Lung (tissue), 12 donors: ENCODE data around the gene OR2T11. TPM values are rescaled to one million over a fixed set of nuclear protein-coding genes. Genes with fewer than 3 reads are reported as not detected.

Source experiments
- ATAC-seq: fragments of 200-7000 bp; cut with Tn5 transposase; one replicate; pipeline ENCODE4 v1.9.1; 2020; ENCODE audit warnings: moderate number of reproducible peaks; ENCODE audit not compliant: insufficient read depth, low FRiP score
- DNase-seq, 3 donors: peaks; one replicate each; pipeline ENCODE4 v3.0.0-alpha.2; 2013 to 2017
- H3K27ac ChIP-seq, 2 donors: one replicate each; pipeline ENCODE4 v1.5.1; 2013; ENCODE audit warnings: mild to moderate bottlenecking in 2 of 2, moderate library complexity in 2 of 2, control low read depth in 1 of 2, inconsistent platforms in 1 of 2, low read depth in 1 of 2, low read length in 1 of 2
- H3K27me3 ChIP-seq, 3 donors: one replicate each; pipeline ENCODE4 v1.5.1; 2013; ENCODE audit warnings: low read length in 2 of 3; ENCODE audit not compliant: control insufficient read depth in 3 of 3, insufficient read depth in 3 of 3
- H3K36me3 ChIP-seq, 4 donors: one replicate each; pipeline ENCODE4 v1.5.1; 2013; ENCODE audit warnings: low read length in 4 of 4, mild to moderate bottlenecking in 1 of 4, moderate library complexity in 1 of 4; ENCODE audit not compliant: control insufficient read depth in 4 of 4, insufficient read depth in 4 of 4
- H3K4me1 ChIP-seq, 5 donors: one replicate each; pipeline ENCODE4 v1.5.1; 2013; ENCODE audit warnings: low read length in 5 of 5, mild to moderate bottlenecking in 2 of 5, moderate library complexity in 1 of 5; ENCODE audit not compliant: control insufficient read depth in 5 of 5, insufficient read depth in 5 of 5
- H3K4me3 ChIP-seq: one replicate; pipeline ENCODE4 v1.5.1; 2013; ENCODE audit warnings: mild to moderate bottlenecking, control low read depth, moderate library complexity
- H3K9ac ChIP-seq, 2 donors: one replicate each; pipeline ENCODE4 v1.5.1; 2013; ENCODE audit warnings: low read length in 2 of 2, control low read depth in 1 of 2; ENCODE audit not compliant: insufficient read depth in 1 of 2
- H3K9me3 ChIP-seq, 4 donors: one replicate each; pipeline ENCODE4 v1.5.1; 2013; ENCODE audit warnings: low read length in 3 of 4, mild to moderate bottlenecking in 1 of 4, moderate library complexity in 1 of 4; ENCODE audit not compliant: control insufficient read depth in 4 of 4, insufficient read depth in 3 of 4
- WGBS, 2 donors: extraction: QIAGEN DNeasy Blood & Tissue Kit; methylation state at CpG; one replicate each; pipeline ENCODE4 v1.1.7; 2013; 5-methylcytosine and 5-hydroxymethylcytosine counted together
- polyA plus RNA-seq, 2 donors: library from polyadenylated mRNA; stranded (reverse); fragments of 200-250 nt; gene quantifications; one replicate each; pipeline ENCODE4 v1.2.1, GENCODE V29; 2013
- total RNA-seq, 2 donors: library from RNA; depleted of rRNA in 1 of 2; stranded (reverse); fragments of >200 nt in 1 of 2; gene quantifications; one replicate each; pipeline ENCODE4 v1.2.1, GENCODE V29; 2014 to 2021
- TF ChIP-seq, protein P1 (sequence below): IDR thresholded peaks from 2 replicates; pipeline ENCODE4 v1.5.1; 2012; ENCODE audit warnings: mild to moderate bottlenecking; ENCODE audit errors: control extremely low read depth, extremely low read depth
- donor health status: control.
- donor health status: control.
- donor health status: Bipolar disorder and iron deficiency.
- donor health status: healthy.
- donor health status: DM: yes; HTN: yes; CAD: no.

The OR2T11 gene
- total and polyA plus RNA-seq, 4 donors = not detected

DNA sequence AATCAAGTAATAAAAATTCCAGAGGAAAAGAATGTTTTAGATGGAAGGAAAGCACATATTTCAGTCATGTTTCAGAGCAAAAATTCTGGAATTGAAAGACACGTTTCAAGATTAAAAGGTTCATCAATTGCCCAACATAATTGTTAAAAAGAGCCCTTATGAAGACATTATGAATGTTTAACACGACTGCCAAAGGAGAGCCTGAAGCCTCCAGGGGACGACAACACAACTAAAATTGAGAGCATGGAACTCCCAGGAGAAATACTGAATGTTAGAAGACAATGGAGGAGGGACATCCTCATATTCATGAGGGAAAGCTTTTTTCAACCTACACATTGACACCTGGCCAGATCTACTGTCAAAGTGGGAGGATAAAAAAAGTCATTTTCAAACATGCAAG lies 16.0 kb downstream of the OR2T11 start:
- H3K36me3 ChIP-seq = no peaks in the 10 kb centered on the region
- H3K9ac ChIP-seq = no peak overlapping the region
- peak; percentile 1 to 19 (median 17) for DNase-seq
- 2 to 15% methylated on average over 3 of the region's 3 CpGs for WGBS, 2 donors
- TF ChIP-seq, protein P1, sequence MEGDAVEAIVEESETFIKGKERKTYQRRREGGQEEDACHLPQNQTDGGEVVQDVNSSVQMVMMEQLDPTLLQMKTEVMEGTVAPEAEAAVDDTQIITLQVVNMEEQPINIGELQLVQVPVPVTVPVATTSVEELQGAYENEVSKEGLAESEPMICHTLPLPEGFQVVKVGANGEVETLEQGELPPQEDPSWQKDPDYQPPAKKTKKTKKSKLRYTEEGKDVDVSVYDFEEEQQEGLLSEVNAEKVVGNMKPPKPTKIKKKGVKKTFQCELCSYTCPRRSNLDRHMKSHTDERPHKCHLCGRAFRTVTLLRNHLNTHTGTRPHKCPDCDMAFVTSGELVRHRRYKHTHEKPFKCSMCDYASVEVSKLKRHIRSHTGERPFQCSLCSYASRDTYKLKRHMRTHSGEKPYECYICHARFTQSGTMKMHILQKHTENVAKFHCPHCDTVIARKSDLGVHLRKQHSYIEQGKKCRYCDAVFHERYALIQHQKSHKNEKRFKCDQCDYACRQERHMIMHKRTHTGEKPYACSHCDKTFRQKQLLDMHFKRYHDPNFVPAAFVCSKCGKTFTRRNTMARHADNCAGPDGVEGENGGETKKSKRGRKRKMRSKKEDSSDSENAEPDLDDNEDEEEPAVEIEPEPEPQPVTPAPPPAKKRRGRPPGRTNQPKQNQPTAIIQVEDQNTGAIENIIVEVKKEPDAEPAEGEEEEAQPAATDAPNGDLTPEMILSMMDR = peak; percentile 17
- H3K9me3 ChIP-seq = no peaks in the 10 kb centered on the region
- no peak for ATAC-seq
- H3K27me3 ChIP-seq = no peaks in the 10 kb centered on the region
- no peak overlapping the region for H3K4me3 ChIP-seq
- H3K4me1 ChIP-seq = no peaks in the 10 kb centered on the region
- no peak overlapping the region for H3K27ac ChIP-seq

DNA sequence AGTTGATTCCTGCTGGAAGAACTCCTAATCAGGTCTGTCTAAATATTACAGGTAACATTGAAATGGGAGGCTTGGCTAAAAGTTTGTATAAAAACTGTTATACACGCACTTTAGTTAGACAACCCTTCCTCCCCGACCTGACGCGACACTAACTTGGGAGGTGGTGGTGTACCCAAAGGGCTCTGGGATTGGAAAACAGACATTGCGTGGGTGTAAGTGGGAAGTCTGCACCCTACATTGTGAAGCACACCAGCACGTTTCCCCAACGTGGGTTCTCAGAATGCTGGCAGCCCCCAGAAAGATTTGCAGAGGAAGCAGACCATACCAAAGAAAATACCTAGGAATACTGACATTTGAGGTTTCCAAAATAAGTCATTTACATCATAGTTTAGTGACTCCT lies 16.8 kb downstream of the OR2T11 start:
- no peaks in the 10 kb centered on the region for H3K4me1 ChIP-seq
- H3K4me3 ChIP-seq = no peak overlapping the region
- no peak for ATAC-seq
- no peak overlapping the region for H3K9ac ChIP-seq
- H3K9me3 ChIP-seq = no peaks in the 10 kb centered on the region
- 75 to 82% methylated on average over 7 of the region's 7 CpGs for WGBS, 2 donors
- no peak overlapping the region for H3K27ac ChIP-seq
- no peak for DNase-seq
- H3K27me3 ChIP-seq = no peaks in the 10 kb centered on the region
- no peaks in the 10 kb centered on the region for H3K36me3 ChIP-seq
- TF ChIP-seq, protein P1 = no peak

DNA sequence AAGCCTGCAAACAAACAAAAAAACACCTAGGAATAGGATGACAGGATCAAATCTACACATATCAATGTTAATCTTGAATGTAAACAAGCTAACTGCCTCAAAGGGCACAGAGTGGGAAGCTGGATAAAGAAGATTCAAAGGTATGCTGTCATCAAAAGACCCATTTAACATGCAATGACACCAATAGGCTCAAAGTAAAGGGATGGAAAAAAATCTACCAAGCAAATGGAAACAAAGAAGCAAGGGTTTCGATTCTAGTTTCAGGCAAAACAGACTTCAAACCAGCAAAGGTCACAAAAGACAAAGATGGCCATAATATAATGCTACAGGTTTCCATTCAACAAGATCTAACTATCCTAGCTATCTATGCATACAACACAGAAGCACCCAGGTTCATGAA lies 21.1 kb downstream of the OR2T11 start:
- ATAC-seq = no peak
- Histone ChIP-seq H3K4me1 (no peaks in the 10 kb centered on the region), H3K9me3 (no peaks in the 10 kb centered on the region), H3K27ac (no peak overlapping the region), H3K9ac (no peak overlapping the region), H3K4me3 (no peak overlapping the region), H3K36me3 (no peaks in the 10 kb centered on the region), H3K27me3 (no peaks in the 10 kb centered on the region)
- no peak for DNase-seq
- WGBS, 2 donors = 75 to 82% methylated on average over 1 of the region's 1 CpG
- TF ChIP-seq, protein P1 = no peak

DNA sequence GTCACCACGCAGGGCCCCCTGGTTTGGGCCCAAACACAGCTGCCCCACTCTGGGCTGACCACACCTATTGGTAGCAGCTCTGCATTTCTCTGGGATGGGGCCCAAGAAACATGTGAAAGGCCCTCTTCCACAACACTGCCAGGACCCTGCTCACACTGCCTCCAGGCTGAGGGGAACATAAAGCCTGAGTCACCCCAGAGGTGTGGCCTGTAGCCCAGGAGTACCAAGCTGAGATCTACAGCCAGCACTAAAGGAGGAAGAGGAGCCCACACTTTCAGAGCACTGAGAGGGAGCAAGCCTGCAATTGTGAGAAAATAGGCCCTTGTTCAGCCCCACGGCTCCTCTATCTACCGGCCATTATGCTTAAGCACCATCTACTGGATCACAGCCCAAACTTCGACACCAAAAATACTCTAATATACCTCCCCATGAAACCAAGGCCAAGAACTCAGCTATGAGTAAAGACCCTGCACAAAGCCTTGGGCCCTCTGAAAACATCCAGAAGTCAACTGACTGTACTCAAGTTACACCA lies 22.9 kb downstream of the OR2T11 start:
- no peak for DNase-seq
- Histone ChIP-seq H3K4me1 (no peaks in the 10 kb centered on the region), H3K4me3 (no peak overlapping the region), H3K9ac (no peak overlapping the region), H3K9me3 (no peaks in the 10 kb centered on the region), H3K36me3 (no peaks in the 10 kb centered on the region), H3K27ac (no peak overlapping the region), H3K27me3 (no peaks in the 10 kb centered on the region)
- no peak for ATAC-seq
- 81 to 82% methylated on average over 4 of the region's 4 CpGs for WGBS, 2 donors
- TF ChIP-seq, protein P1 = no peak
